GM12872 (cell line): ENCODE measurements around the gene PBX1.

ENCODE experiments used
- TF ChIP-seq, protein P1 (sequence below): IDR thresholded peaks from 3 replicates; pipeline ENCODE4 v1.5.1; 2011; ENCODE audit warnings: low read depth, mild to moderate bottlenecking, low read length, moderate library complexity; ENCODE audit not compliant: insufficient read depth

Gene PBX1

GRCh38 chr1:164670026-164670425 is 111.0 kb downstream of the PBX1 start:
- TF ChIP-seq, protein P1, sequence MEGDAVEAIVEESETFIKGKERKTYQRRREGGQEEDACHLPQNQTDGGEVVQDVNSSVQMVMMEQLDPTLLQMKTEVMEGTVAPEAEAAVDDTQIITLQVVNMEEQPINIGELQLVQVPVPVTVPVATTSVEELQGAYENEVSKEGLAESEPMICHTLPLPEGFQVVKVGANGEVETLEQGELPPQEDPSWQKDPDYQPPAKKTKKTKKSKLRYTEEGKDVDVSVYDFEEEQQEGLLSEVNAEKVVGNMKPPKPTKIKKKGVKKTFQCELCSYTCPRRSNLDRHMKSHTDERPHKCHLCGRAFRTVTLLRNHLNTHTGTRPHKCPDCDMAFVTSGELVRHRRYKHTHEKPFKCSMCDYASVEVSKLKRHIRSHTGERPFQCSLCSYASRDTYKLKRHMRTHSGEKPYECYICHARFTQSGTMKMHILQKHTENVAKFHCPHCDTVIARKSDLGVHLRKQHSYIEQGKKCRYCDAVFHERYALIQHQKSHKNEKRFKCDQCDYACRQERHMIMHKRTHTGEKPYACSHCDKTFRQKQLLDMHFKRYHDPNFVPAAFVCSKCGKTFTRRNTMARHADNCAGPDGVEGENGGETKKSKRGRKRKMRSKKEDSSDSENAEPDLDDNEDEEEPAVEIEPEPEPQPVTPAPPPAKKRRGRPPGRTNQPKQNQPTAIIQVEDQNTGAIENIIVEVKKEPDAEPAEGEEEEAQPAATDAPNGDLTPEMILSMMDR = no peak

DNA sequence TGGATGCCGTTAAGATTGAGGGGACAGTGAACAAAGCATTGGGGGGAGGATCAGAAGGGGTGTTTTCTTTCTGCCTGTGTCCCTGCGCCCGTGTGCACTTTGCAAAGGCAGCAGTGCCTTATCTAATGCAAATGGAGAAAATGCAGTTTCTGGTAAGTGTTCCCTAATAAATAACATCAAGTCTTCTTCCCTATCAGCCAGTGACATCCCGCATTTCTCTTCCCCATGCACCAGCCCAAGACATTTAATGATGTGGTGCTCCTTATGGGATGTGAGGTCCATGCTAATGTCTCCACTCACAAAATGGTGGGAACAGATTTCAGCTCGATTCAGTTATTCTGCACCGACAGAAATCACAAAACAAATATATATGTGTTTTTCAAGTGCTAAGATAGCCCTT is 111.8 kb downstream of the PBX1 start:
- TF ChIP-seq, protein P1 = no peak

DNA sequence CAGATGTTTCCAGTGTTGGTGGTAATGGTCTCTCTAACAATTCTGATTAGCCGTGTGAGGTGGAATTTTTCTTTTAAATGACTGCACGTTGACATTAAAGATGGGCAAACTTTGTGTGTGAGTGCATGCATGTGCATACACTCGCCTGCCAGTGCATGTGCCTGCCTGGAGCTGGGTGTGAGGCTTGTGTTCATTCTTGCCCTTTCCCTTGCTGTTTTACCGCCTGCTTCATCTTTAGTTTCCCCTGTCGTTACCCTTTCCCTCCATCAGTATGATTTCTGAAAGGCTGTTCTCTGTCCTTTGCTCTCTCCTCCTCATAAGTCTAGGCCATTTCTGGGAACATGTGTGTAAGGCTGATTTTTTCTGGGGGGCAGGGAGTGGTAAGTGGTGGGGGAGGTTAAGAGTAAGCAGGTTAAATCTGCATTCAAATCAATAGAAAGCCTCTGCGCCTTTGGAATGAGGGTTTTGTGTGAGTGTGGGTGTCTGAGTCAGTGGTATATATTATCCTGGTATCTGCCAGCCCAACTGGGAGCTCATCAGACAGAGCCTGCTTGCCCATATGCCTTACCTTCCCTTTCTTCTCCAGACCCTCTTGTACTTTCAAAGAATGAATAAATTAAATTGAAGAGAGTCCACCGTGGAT is 112.5 kb downstream of the PBX1 start:
- TF ChIP-seq, protein P1 = no peak

- TF ChIP-seq, protein P1 = no peak
These were observed 113.1 kb downstream of the PBX1 start for GRCh38 chr1:164671966-164672571.

- TF ChIP-seq, protein P1 = no peak
These were observed 113.6 kb downstream of the PBX1 start for GRCh38 chr1:164672588-164672987.

GRCh38 chr1:164673584-164674214 is 114.7 kb downstream of the PBX1 start:
- TF ChIP-seq, protein P1 = peak; percentile 63

DNA sequence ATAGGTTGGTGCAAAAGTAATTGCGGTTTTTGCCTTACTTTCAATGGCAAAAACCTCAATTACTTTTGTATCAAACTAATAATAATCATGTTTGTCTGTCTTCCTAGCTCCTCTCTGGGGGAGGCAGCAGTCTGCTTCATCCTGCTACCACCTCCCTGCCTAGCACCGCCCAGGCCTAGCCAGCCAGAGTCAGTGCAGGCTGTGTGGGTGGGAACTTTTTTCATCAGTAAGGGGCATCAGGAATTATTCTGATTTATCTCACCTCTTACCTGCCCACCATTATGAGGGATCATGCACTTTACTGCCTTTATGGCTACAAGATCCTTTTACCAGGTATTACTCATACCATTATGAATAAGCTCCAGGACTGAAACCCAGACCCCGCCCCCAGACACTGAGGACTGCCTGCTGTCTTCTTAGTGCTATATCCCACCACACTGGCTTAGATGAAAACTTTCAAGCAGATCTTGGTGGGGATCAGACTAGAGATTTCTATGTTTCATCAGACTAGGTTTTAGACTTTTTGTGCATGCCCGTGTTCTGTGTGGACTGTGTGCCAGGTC is 116.4 kb downstream of the PBX1 start:
- TF ChIP-seq, protein P1 = no peak
